Hematopoietic multipotent progenitor cell treated with erythropoietin and hydrocortisone succinate and interleukin-3 and kit ligand, for 15 days (in vitro differentiated cells): Measurements from ENCODE around the gene BRD4.
A peak's percentile ranks its signal among the peaks of the same experiment; 100 is the strongest.

Source experiments
- DNase-seq: peaks from one replicate; pipeline ENCODE4 v3.0.0-alpha.2; 2015; ENCODE audit warnings: low spot score

BRD4 gene

GRCh38 chr19:15313649-15314279 is 18.6 kb downstream of the BRD4 start:
- no peak for DNase-seq

DNA sequence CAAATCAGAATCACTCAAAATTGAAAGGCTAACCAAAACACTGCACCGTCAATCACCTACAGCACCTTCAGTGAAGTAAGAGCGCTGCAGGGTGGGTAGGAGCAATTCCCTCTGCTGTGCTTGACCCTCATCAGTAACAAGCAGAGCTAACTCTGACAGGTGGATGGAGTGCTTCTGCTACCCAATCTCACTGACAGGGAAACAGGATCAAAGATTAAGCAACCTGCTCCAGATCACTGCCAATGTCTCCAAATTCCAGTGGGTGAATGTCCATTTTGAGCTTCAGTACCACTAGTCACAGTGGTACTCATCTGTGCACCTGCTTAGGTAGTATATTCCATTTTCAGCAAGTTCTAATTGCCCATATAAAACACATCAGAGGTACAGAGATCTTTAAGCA is 25.2 kb downstream of the BRD4 start:
- DNase-seq, result no peak

- DNase-seq, result no peak
These were observed 26.6 kb downstream of the BRD4 start for GRCh38 chr19:15305582-15306334.

- DNase-seq, result no peak
These were observed 28.1 kb downstream of the BRD4 start for GRCh38 chr19:15304140-15304705.

- DNase-seq, result no peak
These were observed 29.1 kb downstream of the BRD4 start for GRCh38 chr19:15303105-15303780.

DNA sequence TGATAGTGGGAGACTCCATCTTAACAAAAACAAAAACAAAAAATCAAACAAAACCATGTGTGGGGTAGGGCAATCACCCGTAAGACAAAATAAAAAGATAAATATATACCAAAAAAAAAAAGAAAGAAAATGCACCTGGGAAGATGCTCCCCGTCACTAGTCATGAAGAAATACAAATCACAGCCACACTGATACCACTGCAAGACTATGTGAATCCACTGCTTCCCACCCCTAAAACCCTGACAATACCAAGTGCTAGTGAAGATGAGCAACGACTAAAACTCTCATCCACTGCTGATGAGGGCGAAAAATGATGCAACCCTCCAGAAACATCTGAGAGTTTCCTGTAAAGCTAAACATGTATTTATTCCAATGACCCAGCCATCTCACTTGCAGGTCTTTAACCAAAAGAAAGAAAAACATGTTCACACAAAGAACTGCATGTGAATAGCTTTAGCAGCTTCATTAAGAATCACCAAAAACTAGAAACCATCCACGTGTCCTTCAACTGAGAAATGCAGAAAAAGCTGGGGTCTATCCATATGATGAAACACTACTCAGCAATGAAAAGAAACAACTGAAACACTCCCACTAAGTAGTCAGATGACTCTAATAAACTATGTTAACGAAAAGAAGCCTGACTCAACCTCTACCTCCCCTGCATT is 31.7 kb downstream of the BRD4 start:
- no peak for DNase-seq

DNA sequence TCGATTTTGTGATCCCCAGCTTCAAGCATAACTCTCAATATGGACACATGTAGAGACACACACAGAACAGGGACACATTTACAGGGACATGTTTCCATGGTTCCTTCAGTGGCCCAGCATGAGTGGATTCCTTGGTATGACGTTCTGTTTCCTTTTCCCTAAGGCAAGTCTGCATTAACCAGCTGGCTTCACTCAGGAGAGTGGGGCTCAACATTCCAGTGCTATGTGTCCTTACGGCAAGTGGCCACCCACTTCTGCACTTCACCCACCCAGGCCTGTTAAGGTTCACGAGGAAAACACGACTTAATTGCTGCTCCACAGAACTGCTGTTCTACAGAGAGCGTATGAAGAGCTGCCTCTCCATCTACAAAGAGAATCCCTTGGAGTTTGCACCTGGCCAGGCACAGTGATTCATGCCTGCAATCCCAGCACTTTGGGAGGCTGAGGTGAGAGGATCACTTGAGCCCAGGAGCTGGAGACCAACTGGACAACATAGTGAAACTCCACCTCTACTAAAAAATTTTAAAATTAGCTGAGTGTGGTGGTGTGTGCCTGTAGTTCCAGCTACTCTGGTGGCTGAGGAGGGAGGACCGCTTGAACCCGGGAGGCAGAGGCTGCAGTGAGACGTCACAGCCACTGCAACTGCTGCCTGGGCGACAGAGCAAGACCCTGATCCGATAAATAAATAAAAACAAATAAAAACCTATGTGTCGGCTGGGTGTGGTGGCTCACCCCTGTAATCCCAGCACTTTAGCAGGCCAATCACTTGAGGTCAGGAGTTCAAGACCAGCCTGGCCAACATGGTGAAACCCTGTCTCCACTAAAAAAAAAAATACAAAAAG is 32.5 kb downstream of the BRD4 start:
- no peak for DNase-seq

- DNase-seq, result no peak
These were observed 33.3 kb downstream of the BRD4 start for GRCh38 chr19:15298847-15299567.

GRCh38 chr19:15297416-15298224 is 34.7 kb downstream of the BRD4 start:
- DNase-seq, result peak; percentile 49

DNA sequence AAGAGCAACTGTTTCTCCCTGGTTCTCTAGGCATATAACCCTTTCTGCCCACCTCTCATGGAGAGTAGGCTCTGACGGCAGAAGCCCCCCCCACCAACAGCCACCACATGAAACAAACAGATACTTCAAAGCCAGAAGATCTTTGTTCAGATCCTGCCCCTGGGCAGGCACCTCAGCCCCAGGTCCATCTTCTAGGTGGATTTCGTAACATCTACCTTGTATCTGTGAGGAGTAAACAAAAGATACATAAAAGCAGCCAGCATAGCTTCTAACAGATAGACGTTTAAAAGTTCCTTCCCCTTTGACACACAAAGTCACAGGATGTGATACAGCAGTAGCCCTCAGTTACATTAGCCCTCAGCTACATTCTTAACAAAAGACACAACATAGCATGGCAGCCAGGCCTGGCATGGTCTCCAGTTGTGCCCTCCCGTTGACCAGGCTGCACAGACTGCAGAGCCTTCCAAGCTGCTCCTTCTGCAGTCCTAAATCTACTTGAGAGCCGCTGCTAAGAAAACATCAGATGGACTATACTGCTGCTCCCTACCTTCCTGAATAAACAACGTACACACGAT is 35.4 kb downstream of the BRD4 start:
- no peak for DNase-seq

DNA sequence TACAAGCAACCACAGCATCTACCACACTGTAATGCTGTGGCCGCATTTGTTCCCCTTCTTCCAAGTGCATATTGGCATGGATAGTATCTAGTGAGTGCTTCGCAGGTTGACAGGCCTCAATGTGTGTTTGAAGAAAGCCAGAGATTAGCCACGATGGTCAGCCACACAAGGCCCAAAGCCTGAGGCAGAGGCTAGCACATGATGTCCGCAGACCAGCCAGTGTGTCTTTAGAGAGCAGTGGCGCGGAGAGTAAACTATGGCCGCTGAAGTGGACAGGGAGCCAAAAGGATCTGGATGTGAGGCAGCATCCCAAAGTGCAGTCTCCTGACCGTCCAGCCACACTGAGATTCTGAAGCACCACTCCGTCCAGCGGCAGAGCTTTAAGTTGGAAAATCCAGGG is 36.0 kb downstream of the BRD4 start:
- no peak for DNase-seq

GRCh38 chr19:15294561-15294990 is 37.8 kb downstream of the BRD4 start:
- peak; percentile 84 for DNase-seq

DNA sequence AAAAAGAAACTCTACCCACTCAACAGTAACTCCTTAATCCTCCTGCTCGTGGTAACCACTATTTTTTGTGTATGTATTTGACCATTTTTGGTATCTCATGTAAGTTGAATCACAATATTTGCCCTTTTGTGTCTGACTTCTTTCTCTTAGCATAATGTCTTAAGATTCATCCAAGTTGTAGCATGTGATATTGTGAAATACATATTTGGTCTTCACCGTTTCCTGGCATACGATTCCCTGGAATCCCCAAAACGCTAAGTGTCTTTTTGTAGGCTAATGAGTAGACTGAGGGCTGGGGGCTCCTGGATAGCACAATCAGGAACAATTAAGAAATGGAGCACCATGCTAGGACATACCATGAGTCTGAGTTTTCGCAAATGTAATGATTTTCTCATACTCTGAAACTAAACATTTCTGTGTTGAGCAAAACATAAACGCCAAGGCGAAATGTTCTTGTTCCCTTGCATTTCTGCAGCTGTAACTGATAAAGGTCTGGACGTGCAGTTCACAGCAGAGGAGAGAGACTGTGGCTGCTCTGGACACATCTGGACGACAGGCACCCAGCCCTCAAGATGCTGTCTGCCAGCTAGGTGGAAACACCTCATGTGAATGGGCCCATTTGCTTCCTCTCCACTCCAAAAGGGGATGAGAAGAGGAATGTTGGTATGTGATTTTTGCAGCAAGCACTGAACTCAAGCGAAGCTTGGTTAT is 38.4 kb downstream of the BRD4 start:
- peak; percentile 42 for DNase-seq

DNA sequence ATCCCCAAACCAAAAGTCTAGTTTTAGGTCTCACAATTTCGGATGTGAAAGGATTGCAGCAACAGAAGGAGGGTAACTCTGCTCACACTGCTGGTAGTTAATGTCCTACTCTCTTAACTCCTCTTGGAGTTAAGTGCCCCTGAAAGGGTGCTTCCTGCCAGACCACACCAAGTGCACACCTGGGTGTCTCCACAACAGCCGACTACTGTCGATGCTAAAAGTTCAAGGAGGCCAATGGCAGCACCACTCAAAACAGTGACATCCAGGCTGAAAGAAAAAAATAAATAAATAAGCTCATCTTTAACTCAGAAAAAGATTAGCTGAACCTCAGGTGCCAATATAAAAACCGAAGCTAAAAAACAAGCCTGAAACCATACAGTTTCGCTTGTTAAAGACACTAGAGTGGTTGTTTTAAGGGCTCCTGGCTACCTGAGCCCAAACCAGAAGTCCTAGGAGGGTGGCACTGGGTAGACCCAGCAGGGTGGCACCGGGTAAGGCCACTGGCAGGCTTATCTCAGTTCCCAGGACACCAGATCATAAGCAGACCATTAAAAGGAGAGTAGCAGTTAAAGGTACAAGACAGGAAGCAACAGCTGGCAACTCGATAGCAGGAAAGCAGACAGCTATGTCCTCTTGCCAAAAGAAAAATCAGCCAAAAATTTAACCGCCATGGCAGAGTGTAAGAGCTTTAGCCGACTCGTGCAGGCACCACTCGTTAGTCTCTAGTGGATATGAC is 39.3 kb downstream of the BRD4 start:
- DNase-seq, result peak; percentile 94

- DNase-seq, result peak; percentile 29
These were observed 40.2 kb downstream of the BRD4 start for GRCh38 chr19:15292140-15292539.

GRCh38 chr19:15291548-15292021 is 40.8 kb downstream of the BRD4 start:
- DNase-seq, result no peak

DNA sequence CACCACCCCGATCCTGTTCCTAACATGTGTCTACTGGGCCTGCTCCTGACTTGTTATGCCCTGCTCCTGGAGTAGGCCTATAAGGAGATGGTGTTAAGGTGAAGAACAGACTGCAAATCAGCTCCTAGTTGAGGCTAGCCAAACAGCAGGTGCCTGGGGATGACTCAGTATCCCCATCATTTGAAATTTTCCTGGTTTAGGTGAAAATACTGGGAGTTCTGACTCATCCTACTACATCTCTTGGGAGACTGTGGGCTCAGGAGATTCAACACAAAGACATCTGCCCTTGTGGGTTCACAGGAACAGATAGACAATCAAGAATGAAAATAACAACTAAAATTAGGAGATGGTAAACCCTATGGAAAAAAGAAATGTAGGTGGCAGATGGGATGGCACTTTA is 41.2 kb downstream of the BRD4 start:
- DNase-seq, result no peak

DNA sequence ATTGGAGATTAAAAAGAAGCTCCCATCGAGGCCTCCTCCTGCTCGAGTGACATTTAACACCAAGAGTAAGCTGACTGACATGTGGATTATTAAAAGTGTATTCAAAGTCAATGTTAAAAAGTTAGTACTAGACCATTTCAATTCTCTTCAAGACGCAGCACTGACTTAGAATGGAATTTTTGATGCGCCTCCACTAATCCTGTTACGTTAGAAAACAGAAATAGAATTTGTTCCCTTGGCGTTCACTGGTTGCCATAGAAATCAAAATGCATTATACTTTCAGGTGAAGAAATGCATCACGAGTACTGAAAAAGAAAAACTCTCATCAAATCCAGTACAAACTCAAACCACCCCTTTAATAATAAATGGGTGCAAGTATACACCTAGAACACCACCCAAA is 42.2 kb downstream of the BRD4 start:
- no peak for DNase-seq
